Activated T-helper 9 cell treated with anti-CD3 and anti-CD28 coated beads, Interleukin-2, amount 50 U/mL, for 16 hours (primary cell): ENCODE measurements around the gene SPEG.

Experiments used
- DNase-seq: peaks from one replicate; pipeline ENCODE4 v3.0.0-alpha.2; 2020; ENCODE audit warnings: low read depth

SPEG gene

GRCh38 chr2:219514196-219514761 is 79.6 kb downstream of the SPEG start, which contains the start of gene ASIC4:
Gene ASIC4, plus strand, starts transcription at chr2:219514482. Its CDS starts 243 bp downstream, at chr2:219514725.
- no peak for DNase-seq

GRCh38 chr2:219514836-219515235 is 80.2 kb downstream of the SPEG start:
- no peak for DNase-seq

GRCh38 chr2:219515874-219516629 is 81.4 kb downstream of the SPEG start:
- DNase-seq = no peak

GRCh38 chr2:219516888-219517287 is 82.2 kb downstream of the SPEG start:
- DNase-seq = no peak

GRCh38 chr2:219517954-219518778 is 83.5 kb downstream of the SPEG start:
- DNase-seq = no peak

GRCh38 chr2:219519526-219519916 is 84.9 kb downstream of the SPEG start:
- DNase-seq = no peak

GRCh38 chr2:219520079-219520478 is 85.4 kb downstream of the SPEG start:
- DNase-seq = no peak

- no peak for DNase-seq
These were observed 86.6 kb downstream of the SPEG start for GRCh38 chr2:219521066-219521880.

GRCh38 chr2:219522111-219523030 is 87.7 kb downstream of the SPEG start:
- no peak for DNase-seq

- no peak for DNase-seq
These were observed 88.5 kb downstream of the SPEG start for GRCh38 chr2:219523031-219523671.

GRCh38 chr2:219524817-219525216 is 90.2 kb downstream of the SPEG start:
- no peak for DNase-seq

- no peak for DNase-seq
These were observed 91.0 kb downstream of the SPEG start for GRCh38 chr2:219525533-219526232.

GRCh38 chr2:219526320-219527075 is 91.9 kb downstream of the SPEG start:
- DNase-seq = no peak

- no peak for DNase-seq
These were observed 92.4 kb downstream of the SPEG start for GRCh38 chr2:219527076-219527394.

GRCh38 chr2:219527472-219527871 is 92.8 kb downstream of the SPEG start:
- DNase-seq = no peak

GRCh38 chr2:219530048-219530963 is 95.7 kb downstream of the SPEG start:
- peak; percentile 78 for DNase-seq

GRCh38 chr2:219531639-219532377 is 97.2 kb downstream of the SPEG start:
- no peak for DNase-seq

- no peak for DNase-seq
These were observed 97.7 kb downstream of the SPEG start for GRCh38 chr2:219532378-219532649.
